Uterus (tissue), 2 donors: ENCODE measurements around the gene VPS26B.

Experiments
- POLR2A ChIP-seq, 2 donors: fragments of 450-650 bp; IDR thresholded peaks; one replicate each; pipeline ENCODE4 v1.6.1; 2016; ENCODE audit warnings: antibody characterized with exemption in 2 of 2, mild to moderate bottlenecking in 1 of 2, moderate library complexity in 1 of 2
- TF ChIP-seq, protein P1 (sequence below), 4 experiments: fragments of 200-600 bp in 2 of 4; fragments of 450-650 bp in 2 of 4; sonication (generic) in 2 of 4; IDR thresholded peaks; one replicate each; pipeline ENCODE4 v1.5.1; 2016 to 2019; ENCODE audit warnings: antibody characterized with exemption in 4 of 4, mild to moderate bottlenecking in 2 of 4, moderate library complexity in 1 of 4

DNA sequence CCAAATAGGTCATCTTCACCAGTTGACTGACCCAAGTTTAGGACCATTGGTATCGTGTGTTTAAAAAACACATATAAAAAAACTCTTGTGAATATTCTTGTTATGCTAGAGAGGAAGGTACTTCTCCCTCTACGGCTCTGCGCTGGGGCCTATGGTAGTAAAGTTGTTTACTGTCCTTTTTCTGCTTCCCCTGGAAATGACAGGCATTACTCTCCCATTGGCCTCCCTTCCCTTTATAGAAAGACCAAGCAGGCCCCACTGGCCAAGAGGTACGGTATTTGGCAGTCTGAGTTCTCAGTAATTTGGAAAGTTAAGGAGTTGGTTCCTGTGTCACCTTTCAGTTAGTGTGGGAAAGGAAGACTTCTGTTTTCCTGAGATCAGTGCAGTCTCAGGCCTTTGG is 22.2 kb downstream of the VPS26B start:
- TF ChIP-seq POLR2A (IDR thresholded peaks at IDR 0.05) = no peak
- TF ChIP-seq, protein P1, sequence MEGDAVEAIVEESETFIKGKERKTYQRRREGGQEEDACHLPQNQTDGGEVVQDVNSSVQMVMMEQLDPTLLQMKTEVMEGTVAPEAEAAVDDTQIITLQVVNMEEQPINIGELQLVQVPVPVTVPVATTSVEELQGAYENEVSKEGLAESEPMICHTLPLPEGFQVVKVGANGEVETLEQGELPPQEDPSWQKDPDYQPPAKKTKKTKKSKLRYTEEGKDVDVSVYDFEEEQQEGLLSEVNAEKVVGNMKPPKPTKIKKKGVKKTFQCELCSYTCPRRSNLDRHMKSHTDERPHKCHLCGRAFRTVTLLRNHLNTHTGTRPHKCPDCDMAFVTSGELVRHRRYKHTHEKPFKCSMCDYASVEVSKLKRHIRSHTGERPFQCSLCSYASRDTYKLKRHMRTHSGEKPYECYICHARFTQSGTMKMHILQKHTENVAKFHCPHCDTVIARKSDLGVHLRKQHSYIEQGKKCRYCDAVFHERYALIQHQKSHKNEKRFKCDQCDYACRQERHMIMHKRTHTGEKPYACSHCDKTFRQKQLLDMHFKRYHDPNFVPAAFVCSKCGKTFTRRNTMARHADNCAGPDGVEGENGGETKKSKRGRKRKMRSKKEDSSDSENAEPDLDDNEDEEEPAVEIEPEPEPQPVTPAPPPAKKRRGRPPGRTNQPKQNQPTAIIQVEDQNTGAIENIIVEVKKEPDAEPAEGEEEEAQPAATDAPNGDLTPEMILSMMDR (IDR thresholded peaks at IDR 0.05) = no peak
